Uterine smooth muscle cell (primary cell): ENCODE data around the gene FXN. TPM values are rescaled to one million over a fixed set of nuclear protein-coding genes. Genes with fewer than 3 reads are reported as not detected.

Source experiments
- total RNA-seq: library from RNA; depleted of rRNA; stranded (reverse); fragments of >200 nt; gene quantifications from 2 replicates; pipeline ENCODE4 v1.2.3, GENCODE V29; 2014

Gene FXN
- total RNA-seq = 2.2 and 3.2 TPM in 2 replicates

DNA sequence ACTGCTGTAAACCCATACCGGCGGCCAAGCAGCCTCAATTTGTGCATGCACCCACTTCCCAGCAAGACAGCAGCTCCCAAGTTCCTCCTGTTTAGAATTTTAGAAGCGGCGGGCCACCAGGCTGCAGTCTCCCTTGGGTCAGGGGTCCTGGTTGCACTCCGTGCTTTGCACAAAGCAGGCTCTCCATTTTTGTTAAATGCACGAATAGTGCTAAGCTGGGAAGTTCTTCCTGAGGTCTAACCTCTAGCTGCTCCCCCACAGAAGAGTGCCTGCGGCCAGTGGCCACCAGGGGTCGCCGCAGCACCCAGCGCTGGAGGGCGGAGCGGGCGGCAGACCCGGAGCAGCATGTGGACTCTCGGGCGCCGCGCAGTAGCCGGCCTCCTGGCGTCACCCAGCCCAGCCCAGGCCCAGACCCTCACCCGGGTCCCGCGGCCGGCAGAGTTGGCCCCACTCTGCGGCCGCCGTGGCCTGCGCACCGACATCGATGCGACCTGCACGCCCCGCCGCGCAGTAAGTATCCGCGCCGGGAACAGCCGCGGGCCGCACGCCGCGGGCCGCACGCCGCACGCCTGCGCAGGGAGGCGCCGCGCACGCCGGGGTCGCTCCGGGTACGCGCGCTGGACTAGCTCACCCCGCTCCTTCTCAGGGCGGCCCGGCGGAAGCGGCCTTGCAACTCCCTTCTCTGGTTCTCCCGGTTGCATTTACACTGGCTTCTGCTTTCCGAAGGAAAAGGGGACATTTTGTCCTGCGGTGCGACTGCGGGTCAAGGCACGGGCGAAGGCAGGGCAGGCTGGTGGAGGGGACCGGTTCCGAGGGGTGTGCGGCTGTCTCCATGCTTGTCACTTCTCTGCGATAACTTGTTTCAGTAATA lies at the start of gene FXN:
FXN (plus strand) TSS at position 315 of the 871 bp plus-strand sequence; CDS start at position 346, 31 bp downstream.

DNA sequence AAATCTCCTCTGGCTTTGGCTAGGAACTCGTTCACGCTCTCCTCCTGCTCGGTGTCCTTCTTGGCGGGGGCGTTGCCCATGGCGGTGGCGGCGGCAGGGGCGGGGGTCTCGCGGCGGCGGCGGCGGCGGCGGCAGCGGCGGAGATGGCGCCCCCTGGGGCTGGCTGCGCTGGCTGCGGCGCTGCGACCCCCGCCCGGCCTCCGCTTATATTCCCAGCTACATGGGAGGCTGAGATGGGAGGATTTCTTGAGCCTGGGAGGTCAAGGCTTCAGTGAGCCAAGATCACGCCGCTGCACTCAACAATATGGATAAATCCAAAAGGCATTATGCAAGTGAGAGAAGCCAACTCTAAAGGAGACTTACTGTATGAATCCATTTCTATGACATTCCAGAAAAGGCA lies 21.5 kb upstream of the FXN start, which contains the start of gene PRKACG:
PRKACG (minus strand) TSS at position 101 of the 400 bp plus-strand sequence; CDS start at position 80, 21 bp downstream.

Other genes starting within 250 kb of the FXN start
- not detected in 2 replicates for gene PRKACG, start 21.6 kb upstream of the FXN start, total RNA-seq
- 24.1 and 51.1 TPM in 2 replicates for gene TJP2, start 138.5 kb downstream of the FXN start, total RNA-seq